ENCODE measurements around the gene KCNQ5. TPM values are rescaled to one million over a fixed set of nuclear protein-coding genes. Genes with fewer than 3 reads are reported as not detected.

The KCNQ5 gene
- total and polyA plus RNA-seq, 2 of the 8 experiments (the other 6 are each of a cell fraction or from before 2014, with no cell fraction given): 0.83 to 1.2 TPM

DNA sequence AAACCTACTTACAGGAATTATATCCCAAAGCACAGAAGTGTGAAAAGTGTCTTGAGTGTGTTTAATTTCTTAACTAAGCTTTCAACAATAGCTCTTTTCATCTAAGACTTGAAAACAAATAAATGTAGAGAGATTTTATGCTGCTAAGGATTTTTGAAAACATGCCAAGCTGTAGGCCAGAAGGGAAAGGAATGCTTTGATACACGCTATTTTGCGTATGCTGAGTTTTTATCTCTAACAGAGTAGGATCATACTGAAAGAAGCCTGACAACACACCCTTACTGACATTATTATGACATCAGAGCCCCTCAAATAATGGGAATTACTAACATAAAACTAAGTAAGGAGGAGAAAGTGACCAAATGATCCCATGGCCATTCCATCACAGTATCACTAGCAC, 338.0 kb downstream of the KCNQ5 start:
- TF ChIP-seq EZH2 (IDR thresholded peaks at IDR 0.05; ENCODE audit: low read depth, low read length, severe bottlenecking) (no peak), KDM1A (IDR thresholded peaks at IDR 0.05; ENCODE audit: borderline replicate concordance, low read length) (no peak), ZNF274 (IDR thresholded peaks at IDR 0.05; ENCODE audit: borderline replicate concordance, extremely low read depth, low read length) (no peak), RXRA (IDR thresholded peaks at IDR 0.05; ENCODE audit: insufficient read depth, low read depth, low read length) (no peak)
- TF ChIP-seq, protein P1, sequence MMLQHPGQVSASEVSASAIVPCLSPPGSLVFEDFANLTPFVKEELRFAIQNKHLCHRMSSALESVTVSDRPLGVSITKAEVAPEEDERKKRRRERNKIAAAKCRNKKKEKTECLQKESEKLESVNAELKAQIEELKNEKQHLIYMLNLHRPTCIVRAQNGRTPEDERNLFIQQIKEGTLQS (IDR thresholded peaks at IDR 0.05; ENCODE audit: insufficient read depth, low read depth, low read length): no peak
- no peaks in the 10 kb centered on the region for H3K79me2 ChIP-seq (ENCODE audit: control insufficient read depth in 1 of 2, insufficient read depth in 2 of 2, low read length in 2 of 2)
- no peaks in the 10 kb centered on the region for H3K36me3 ChIP-seq (ENCODE audit: control insufficient read depth in 2 of 4, insufficient read depth in 4 of 4, low read length in 3 of 4)
- no peak overlapping the region for H2AFZ ChIP-seq (ENCODE audit: low read length)
- H2BK15ac ChIP-seq (ENCODE audit: low read length): no peak overlapping the region
- no peaks in the 10 kb centered on the region for H3K9me3 ChIP-seq (ENCODE audit: insufficient read depth in 2 of 2, low read depth in 1 of 2, low read length in 1 of 2)
- H3K23ac ChIP-seq (ENCODE audit: insufficient read length): no peak overlapping the region
- H4K8ac ChIP-seq (ENCODE audit: extremely low read depth, insufficient read depth, low read length): no peak overlapping the region
- no peaks in the 10 kb centered on the region for H3K27me3 ChIP-seq (replicated peaks in 1 of 4; ENCODE audit: control insufficient read depth in 3 of 4, extremely low read depth in 1 of 4, insufficient read depth in 3 of 4, low read length in 3 of 4)
- no peak overlapping the region for H2BK120ac ChIP-seq (replicated peaks; ENCODE audit: low read depth, low read length)
- no peak overlapping the region for H3K56ac ChIP-seq (replicated peaks; ENCODE audit: insufficient read length, low read depth, low read length)
- ChIA-PET CTCF (ENCODE audit: partially characterized antibody) (no interaction called here), POLR2A (ENCODE audit: partially characterized antibody) (no interaction called here)
- no peak overlapping the region for H3K4ac ChIP-seq (replicated peaks; ENCODE audit: insufficient read length, low read depth, low read length)
- no peak for DNase-seq (ENCODE audit: low read depth in 1 of 2, low spot score in 2 of 2)
- H4K5ac ChIP-seq (ENCODE audit: insufficient read length, low read depth, low read length): no peak overlapping the region
- peaks cover 0 to 2% (median 0%) of the 10 kb centered on the region in 4 experiments; a peak in 1 of 7 replicates for H3K4me1 ChIP-seq (replicated peaks in 1 of 4; ENCODE audit: control insufficient read depth in 3 of 4, insufficient read depth in 4 of 4, low read length in 3 of 4)
- H2AK5ac ChIP-seq (ENCODE audit: low read depth, low read length): no peak overlapping the region
- no peak overlapping the region for H3K18ac ChIP-seq (ENCODE audit: extremely low read depth, low read length)
- no peak overlapping the region for H2BK12ac ChIP-seq (ENCODE audit: low read depth, low read length)
- FAIRE-seq: no peak
- H3K14ac ChIP-seq (ENCODE audit: insufficient read length): no peak overlapping the region
- no peaks in the 10 kb centered on the region for H4K20me1 ChIP-seq (replicated peaks in 1 of 2; ENCODE audit: control insufficient read depth in 1 of 2, insufficient read depth in 2 of 2, low read length in 2 of 2)
- no peak overlapping the region for H3K9ac ChIP-seq (replicated peaks in 1 of 4; ENCODE audit: extremely low read depth in 1 of 4, low read depth in 3 of 4, low read length in 3 of 4)
- no peak overlapping the region for H2BK20ac ChIP-seq (ENCODE audit: low read length)
- H3K23me2 ChIP-seq (ENCODE audit: low read depth, low read length): no peaks in the 10 kb centered on the region
- no peak overlapping the region for H4K91ac ChIP-seq (replicated peaks; ENCODE audit: insufficient read length, low read length)
- WGBS, 2 experiments (ENCODE audit: extremely low coverage in 1 of 2, insufficient coverage in 1 of 2, insufficient read length in 1 of 2, insufficient replicate concordance in 2 of 2, low coverage in 1 of 2, low lambda C conversion rate in 2 of 2, missing lambda C conversion rate in 1 of 2): 85% methylated on average over 2 of the region's 2 CpGs; no CpG with 5 or more reads in 1 of the 2 experiments
- no peak overlapping the region for H3K4me3 ChIP-seq (ENCODE audit: extremely low read depth in 1 of 4, insufficient read depth in 2 of 4, low read depth in 3 of 4, low read length in 4 of 4)
- no peak overlapping the region for H3K4me2 ChIP-seq (ENCODE audit: insufficient read depth in 1 of 2, low read depth in 2 of 2, low read length in 2 of 2)
- H3K27ac ChIP-seq (ENCODE audit: low read depth, low read length): no peak overlapping the region
- H2BK5ac ChIP-seq (ENCODE audit: low read depth, low read length): no peak overlapping the region
- H3K79me1 ChIP-seq (ENCODE audit: low read depth, low read length): no peaks in the 10 kb centered on the region

Measured in H1 (cell line).